Hematopoietic multipotent progenitor cell treated with erythropoietin and hydrocortisone succinate and interleukin-3 and kit ligand, for 6 days (in vitro differentiated cells): ENCODE measurements around the gene IFITM2.
"Not testable (repeated sequence)": the region's sequence is repeated elsewhere in the genome, so short reads cannot be mapped to it uniquely, and the experiment has no call there.

Source experiments
- DNase-seq: peaks from one replicate; pipeline ENCODE4 v3.0.0-alpha.2; 2015

IFITM2 gene

DNA sequence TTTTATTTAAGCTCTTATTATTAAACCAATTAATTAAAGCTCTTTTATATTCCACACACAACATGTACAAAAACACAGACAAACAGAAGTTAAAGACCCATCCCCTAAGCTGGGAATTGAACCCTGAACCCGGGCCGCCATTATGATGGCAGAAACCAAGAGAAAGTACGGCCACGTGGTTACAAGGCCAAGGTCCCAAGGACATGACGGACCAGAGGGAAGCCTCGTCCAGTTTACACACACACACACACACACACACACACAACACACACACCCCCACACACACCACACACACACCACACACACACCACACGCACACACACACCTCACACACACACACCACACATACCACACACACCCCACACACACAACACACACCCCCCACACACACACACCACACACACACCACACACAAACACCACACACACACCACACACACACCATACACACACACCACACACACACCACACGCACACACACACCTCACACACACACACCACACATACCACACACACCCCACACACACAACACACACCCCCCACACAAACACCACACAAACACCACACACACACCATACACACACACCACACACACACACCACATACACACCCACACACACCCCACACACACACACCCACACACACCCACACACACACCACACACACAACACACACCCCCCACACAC, 41.8 kb downstream of the IFITM2 start:
- not testable (repeated sequence) for DNase-seq

DNA sequence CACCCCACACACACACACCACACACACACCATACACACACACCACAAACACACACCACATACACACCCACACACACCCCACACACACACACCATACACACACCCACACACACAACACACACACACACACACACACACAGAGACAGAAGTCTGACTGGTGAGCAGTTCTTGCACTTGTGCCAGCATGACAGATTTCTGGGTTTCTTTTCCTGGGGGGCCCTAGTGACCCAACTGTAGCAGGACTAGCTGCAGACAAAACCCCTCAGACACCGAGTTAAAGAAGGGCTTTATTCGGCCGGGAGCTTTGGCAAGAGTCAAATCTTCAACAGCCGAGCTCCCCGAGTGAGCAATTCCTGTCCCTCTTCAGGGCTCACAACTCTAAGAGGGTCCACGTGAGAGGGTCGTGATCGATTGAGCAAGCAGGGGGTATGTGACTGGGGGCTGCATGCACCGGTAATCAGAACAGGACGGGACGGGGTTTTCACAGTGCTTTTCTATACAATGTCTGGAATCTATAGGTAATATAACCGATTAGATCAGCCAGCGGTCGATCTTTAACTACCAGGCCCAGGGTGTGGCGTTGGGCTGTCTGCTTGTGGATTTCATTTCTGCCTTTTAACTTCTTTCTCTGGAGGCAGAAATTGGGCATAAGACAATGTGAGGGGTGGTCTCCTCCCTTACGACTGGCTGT, 42.6 kb downstream of the IFITM2 start:
- peak; percentile 37 for DNase-seq

DNA sequence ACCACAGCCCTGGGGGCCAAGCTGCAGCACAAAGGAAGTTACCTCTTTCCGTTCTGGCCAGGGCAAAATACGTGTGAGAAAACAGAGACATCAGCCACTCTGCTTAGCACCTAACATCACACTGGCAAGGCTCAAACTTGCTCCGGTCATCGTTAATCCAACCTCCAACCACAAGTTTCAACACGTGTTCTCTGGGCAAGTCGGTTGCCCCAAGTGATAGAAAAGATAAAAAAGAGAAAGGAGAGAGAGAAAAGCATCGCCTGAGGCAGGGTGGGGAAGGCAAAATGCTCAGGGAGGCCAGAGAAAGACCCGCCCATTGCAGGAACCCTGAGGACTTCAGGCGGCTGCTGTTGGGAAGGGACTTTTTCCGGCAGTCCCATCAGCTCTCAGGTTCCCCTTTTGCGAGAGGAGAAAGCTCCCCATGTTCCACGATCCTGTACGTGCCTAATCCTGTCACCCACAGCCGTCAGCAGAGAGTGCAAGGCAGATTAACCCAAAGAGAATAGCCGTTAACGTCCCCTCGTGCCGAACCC, 43.2 kb downstream of the IFITM2 start:
- peak; percentile 93 for DNase-seq

DNA sequence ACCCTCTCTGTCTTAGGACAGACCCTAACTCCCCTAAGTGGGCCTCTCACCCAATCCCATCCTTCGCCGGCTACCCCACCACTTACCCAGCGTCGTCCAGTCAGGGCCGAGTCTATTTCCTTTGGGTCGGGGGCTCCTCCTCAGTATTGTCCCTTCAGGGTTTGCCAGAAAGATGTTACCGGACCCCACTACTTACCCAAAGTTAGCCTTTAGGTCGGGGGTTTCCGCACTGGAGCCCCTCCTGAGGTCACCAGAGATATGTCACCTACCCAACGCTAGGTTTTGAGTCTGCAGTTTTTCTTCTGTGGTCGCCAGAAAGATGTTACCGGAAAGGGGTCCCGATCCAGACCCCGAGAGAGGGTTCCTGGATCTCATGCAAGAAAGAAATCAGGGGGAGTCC, 43.8 kb downstream of the IFITM2 start:
- no peak for DNase-seq

DNA sequence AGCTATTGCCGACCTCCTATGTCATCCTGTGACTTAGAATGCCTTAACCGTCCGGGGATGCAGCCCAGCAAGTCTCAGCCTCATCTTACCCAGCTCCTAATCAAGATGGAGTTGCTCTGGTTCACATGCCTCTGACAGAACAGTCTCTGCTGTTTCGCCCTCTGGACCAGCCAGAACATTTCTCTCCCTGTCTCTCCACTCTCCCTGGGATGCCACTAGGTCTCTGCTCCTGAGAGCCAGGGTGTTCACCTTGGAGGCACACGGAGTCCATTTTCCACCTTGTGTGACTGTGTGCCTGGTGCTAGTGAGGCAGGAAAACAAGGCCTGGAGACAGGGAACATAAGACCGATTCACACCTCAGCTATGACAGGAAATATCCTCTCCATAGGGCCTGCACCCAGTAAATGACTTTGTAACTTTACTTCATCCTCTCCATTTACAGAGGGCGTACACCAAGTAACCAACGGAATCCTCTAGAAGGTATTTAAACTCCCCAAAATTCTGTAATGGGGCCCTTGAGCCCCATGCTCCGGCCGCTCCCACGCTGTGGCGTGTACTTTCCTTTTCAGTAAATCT, 44.9 kb downstream of the IFITM2 start:
- no peak for DNase-seq

DNA sequence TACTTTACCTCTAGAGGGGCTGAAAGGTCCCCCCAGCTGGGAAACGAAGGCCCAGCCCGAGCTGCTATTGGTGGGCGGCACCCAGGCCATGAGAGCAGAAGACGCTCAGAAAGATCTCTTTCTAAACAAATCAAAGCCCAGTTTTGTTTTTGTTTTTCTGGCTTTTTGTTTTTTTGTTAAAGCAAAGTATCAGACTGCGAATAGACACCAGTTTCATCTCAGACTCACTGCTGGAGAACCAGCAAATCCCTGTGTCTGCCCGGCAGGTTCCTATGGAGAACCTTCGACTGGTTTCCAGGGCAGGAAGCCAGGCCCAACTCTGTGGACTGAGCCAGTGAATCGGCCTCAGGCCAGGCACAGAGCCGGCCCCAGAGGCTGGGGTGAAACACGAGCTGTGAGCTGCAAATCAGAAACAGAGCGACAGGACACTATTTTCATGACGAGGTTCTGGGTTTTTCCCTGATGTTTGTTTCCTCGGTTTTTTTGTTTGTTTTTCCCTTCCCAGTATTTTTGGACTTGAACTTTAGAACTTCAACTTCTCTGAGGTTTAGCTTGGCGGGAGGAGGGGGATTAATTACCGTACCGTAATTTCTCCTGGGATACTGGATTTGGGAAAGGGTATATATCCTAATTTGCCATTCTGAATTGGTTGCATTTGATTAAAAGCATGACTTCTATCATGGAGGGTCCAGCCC, 45.7 kb downstream of the IFITM2 start:
- no peak for DNase-seq

DNA sequence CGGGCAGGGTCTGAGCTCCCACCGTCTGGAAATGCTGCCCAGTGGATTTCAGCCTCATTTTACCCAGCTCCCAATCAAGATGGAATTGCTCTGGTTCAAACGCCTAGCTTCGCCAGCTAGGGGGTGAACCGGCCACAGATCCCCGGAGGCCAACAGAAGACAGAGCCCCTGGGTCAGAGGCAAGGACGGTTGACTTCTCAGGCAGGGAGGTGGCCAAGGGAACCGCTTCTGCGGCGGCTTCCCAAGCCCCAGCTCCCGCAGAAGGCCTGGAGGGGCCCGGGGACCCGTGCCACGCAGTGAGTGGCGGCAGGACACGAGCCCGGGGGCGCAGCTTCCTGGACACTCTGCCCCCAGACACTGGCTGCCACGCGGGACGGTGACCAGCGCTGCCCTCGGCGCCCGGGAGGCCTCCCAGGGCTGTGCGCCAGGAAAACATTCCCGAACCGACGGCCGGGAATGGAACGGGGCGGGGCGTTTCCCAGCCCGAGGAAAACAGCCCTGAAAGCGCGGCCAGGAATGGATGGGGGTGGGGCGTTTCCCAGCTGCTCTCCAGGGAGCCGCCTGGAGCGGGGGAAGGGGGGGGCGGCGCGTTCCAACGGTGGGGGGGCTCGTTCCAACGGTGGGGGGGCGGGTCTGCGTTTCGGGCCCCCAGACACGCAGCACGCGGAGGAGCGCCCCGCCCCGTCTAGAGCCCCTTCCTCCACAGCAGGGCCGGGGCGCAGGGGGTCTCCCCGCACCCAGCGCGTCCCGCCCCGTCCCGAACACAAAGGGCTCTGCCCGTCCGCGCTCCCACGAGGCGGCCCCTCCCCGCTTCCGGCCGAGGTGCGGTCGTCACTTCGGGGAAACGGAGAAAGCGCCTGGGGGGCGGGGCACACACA, 48.2 kb downstream of the IFITM2 start:
- peak; percentile 75 for DNase-seq

DNA sequence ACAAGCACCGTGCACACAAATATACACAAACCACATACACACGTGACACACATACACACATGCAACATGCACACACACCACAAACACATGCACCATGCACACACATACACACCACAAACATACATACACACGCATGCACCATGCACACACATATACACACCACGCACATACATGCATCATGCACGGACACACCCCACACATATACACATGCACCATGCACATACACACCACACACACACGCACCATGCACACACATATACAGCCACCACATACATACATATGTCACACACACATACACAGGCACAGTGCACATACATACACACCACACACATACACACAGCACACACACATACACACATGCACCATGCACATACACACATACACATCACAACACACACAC, 49.0 kb downstream of the IFITM2 start:
- no peak for DNase-seq

DNA sequence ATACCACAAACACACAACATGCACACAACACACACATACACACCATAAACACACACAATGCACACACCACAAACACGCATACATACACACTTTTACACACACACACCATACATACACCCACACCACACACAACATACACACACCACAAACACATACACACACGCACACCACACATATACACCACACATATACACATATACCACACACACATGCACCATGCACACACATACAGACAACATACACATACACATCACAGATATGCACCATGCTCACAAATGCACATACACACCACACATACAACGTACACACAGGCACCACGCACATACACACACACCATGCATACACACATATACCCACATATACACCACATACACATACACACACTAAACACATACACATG, 50.0 kb downstream of the IFITM2 start:
- DNase-seq, result no peak

DNA sequence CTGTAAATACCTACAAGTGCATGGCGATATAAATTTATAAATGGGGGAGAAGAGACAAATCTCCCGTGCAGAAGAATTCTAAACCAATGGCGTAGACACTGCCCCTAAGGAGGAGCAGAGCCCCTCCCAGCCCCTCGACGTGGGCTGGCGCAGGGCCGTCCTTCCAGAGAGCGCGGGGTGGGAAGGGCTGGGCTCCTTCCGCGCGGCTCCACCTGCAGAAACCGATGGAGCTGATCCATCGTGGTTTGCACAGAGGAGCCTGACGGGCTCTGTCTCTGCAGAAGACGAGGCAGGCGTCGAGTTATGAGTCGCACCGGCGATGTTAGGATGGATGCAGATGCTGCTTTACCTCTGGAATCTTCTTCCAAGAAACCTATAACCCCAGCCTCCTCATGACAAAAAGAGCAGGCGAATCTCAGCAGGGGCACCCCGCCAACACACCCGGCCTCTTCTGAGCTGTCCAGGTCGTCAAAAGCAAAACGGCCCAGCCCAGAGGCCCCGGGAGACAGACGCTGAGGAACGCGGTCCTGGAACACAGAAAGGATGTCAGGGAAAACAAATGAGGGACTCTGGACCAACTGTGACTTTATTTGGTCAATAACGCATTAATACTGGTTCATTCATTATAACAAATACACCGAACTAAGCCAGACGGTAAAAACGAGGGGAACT, 50.6 kb downstream of the IFITM2 start:
- no peak for DNase-seq
